Caco-2 (cell line): ENCODE data around the gene ABCG4. TPM values are rescaled to one million over a fixed set of nuclear protein-coding genes. Genes with fewer than 3 reads are reported as not detected.

ENCODE experiments used
- BruUV-seq: library from RNA; stranded (reverse); fragments of 400-500 nt; replicated peaks from 2 replicates; lab custom pipeline; 2021; lab: Mats Ljungman, UMichigan
- CTCF ChIA-PET: fragments of 300-600 bp; sonication (Branson Sonifier 250); formaldehyde crosslinking; loops from one replicate; lab custom pipeline; 2022; ENCODE audit warnings: antibody characterized with exemption; lab: Charles Lee
- POLR2A ChIA-PET: fragments of 300-600 bp; sonication (Branson Sonifier 250); formaldehyde crosslinking; loops from one replicate; lab custom pipeline; 2022; ENCODE audit warnings: antibody characterized with exemption; lab: Charles Lee
- DNase-seq, 2 experiments: peaks; one replicate each; pipeline versions ENCODE4 v3.0.0 to v3.0.0-alpha.2; 2020 to 2022
- H3K27me3 ChIP-seq: replicated peaks from 2 replicates; pipeline ENCODE4 v1.6.0; 2011; ENCODE audit warnings: low read length; ENCODE audit not compliant: control insufficient read depth, insufficient read depth
- H3K36me3 ChIP-seq: 2 replicates; pipeline ENCODE4 v1.5.1; 2011; ENCODE audit warnings: low read length; ENCODE audit not compliant: control insufficient read depth, insufficient read depth
- H3K4me1 ChIP-seq: fragments of 250-450 bp; sonication (Bioruptor Pico); 2 replicates; pipeline ENCODE4 v1.5.1; 2020; ENCODE audit warnings: mild to moderate bottlenecking
- H3K4me3 ChIP-seq: 2 replicates; pipeline ENCODE4 v1.5.1; 2011; ENCODE audit warnings: low read depth, mild to moderate bottlenecking, control low read depth, low read length
- H3K9me3 ChIP-seq: fragments of 250-450 bp; sonication (Bioruptor Pico); 2 replicates; pipeline ENCODE4 v1.5.1; 2020; ENCODE audit warnings: mild to moderate bottlenecking, moderate library complexity
- H3K27ac Mint-ChIP-seq: one replicate; pipeline ENCODE4 v1.8.0; 2022; ENCODE audit warnings: mixed read lengths; ENCODE audit not compliant: unreplicated experiment
- H3K27me3 Mint-ChIP-seq: one replicate; pipeline ENCODE4 v1.8.0; 2022; ENCODE audit warnings: mixed read lengths; ENCODE audit not compliant: insufficient read depth, unreplicated experiment
- H3K36me3 Mint-ChIP-seq: one replicate; pipeline ENCODE4 v1.8.0; 2022; ENCODE audit warnings: mild to moderate bottlenecking, mixed read lengths; ENCODE audit not compliant: insufficient read depth, unreplicated experiment
- H3K4me1 Mint-ChIP-seq: one replicate; pipeline ENCODE4 v1.8.0; 2022; ENCODE audit warnings: low read depth, mixed read lengths; ENCODE audit not compliant: unreplicated experiment
- H3K4me3 Mint-ChIP-seq: one replicate; pipeline ENCODE4 v1.8.0; 2022; ENCODE audit warnings: mild to moderate bottlenecking, moderate library complexity, mixed read lengths; ENCODE audit not compliant: unreplicated experiment
- H3K9me3 Mint-ChIP-seq: one replicate; pipeline ENCODE4 v1.8.0; 2022; ENCODE audit warnings: mixed read lengths; ENCODE audit not compliant: unreplicated experiment
- CTCF ChIP-seq, 2 experiments: fragments of 200-600 bp in 1 of 2; IDR thresholded peaks; 1 replicate in 1 of 2; 2 replicates in 1 of 2; pipeline versions ENCODE4 v1.5.1 to v1.8.0; 2011 to 2022; ENCODE audit warnings: antibody characterized with exemption in 1 of 2, control low read depth in 1 of 2, inconsistent platforms in 1 of 2, low read depth in 1 of 2, low read length in 1 of 2, mild to moderate bottlenecking in 1 of 2, moderate library complexity in 1 of 2; ENCODE audit not compliant: insufficient read depth in 1 of 2, severe bottlenecking in 1 of 2, unreplicated experiment in 1 of 2
- intact Hi-C: fragments of 100-400 bp; cut with micrococcal nuclease; formaldehyde crosslinking; loops from one replicate; pipeline ENCODE4 v1.10.0; 2022; ENCODE audit not compliant: unreplicated experiment
- total RNA-seq: library from RNA; stranded (reverse); gene quantifications from 2 replicates; pipeline ENCODE4 v1.2.3, GENCODE V29; 2022

ABCG4 gene
- total RNA-seq, 1 experiment from 2014 or later: 0.18 TPM

DNA sequence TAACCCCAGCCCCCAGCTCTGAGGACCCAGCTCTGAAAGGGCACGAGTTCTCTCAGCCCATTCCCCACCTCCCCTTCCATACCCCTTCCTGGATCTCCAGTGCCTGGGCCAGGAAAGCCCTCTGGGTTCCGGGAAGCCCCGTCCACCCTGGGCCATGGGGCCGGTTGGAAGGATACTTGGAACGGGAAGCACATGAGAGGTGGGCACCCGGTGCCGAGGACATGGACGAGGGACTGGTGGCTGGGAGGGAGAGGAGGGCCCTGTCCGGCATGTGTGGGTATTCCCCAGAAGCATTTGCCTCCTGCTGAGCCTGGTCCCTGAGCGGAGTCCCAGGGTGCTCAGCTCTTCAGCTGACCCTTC lies 32.6 kb upstream of the ABCG4 start:
- DNase-seq: no peak
- Histone ChIP-seq H3K36me3 (0 out of 2 replicates have a peak, but pooled peaks cover 2% of the 10 kb centered on the region), H3K27me3 (no peaks in the 10 kb centered on the region), H3K9me3 (no peaks in the 10 kb centered on the region), H3K4me3 (no peak overlapping the region), H3K4me1 (0 out of 2 replicates have a peak, but pooled peaks cover 4% of the 10 kb centered on the region)
- Mint-ChIP-seq H3K9me3 (no peaks in the 10 kb centered on the region), H3K27ac (no peak overlapping the region), H3K4me1 (peaks cover 10% of the 10 kb centered on the region), H3K27me3 (no peaks in the 10 kb centered on the region), H3K4me3 (no peak overlapping the region), H3K36me3 (peaks cover 18% of the 10 kb centered on the region)
- no peak for TF ChIP-seq CTCF (IDR thresholded peaks at IDR 0.05; ENCODE audit: insufficient read depth in 1 of 2, low read depth in 1 of 2, low read length in 1 of 2, severe bottlenecking in 1 of 2, unreplicated experiment in 1 of 2)
- ChIA-PET POLR2A (no interaction called here), CTCF (interaction anchor here (1.2 kb wide), 1 partner anchor 14 kb away, joined by 4 read pairs; no protein-coding TSS in a partner anchor)
- BruUV-seq: no TSS peak
- intact Hi-C loops: no loop called here

- H3K9me3 Mint-ChIP-seq: no peaks in the 10 kb centered on the region
- peaks cover 18% of the 10 kb centered on the region for H3K36me3 Mint-ChIP-seq
- Histone ChIP-seq H3K4me1 (0 out of 2 replicates have a peak, but pooled peaks cover 4% of the 10 kb centered on the region), H3K4me3 (no peak overlapping the region), H3K36me3 (0 out of 2 replicates have a peak, but pooled peaks cover 2% of the 10 kb centered on the region), H3K9me3 (no peaks in the 10 kb centered on the region), H3K27me3 (no peaks in the 10 kb centered on the region)
- peaks cover 10% of the 10 kb centered on the region for H3K4me1 Mint-ChIP-seq
- intact Hi-C loops: no loop called here
- no peak for TF ChIP-seq CTCF (IDR thresholded peaks at IDR 0.05; ENCODE audit: insufficient read depth in 1 of 2, low read depth in 1 of 2, low read length in 1 of 2, severe bottlenecking in 1 of 2, unreplicated experiment in 1 of 2)
- CTCF ChIA-PET: interaction anchor here (1.2 kb wide), 1 partner anchor 14 kb away, joined by 4 read pairs; no protein-coding TSS in a partner anchor
- no peaks in the 10 kb centered on the region for H3K27me3 Mint-ChIP-seq
- no TSS peak for BruUV-seq
- no peak overlapping the region for H3K4me3 Mint-ChIP-seq
- no peak overlapping the region for H3K27ac Mint-ChIP-seq
- POLR2A ChIA-PET: no interaction called here
- DNase-seq: no peak
Measured at GRCh38 chr11:119116601-119117000, 32.3 kb upstream of the ABCG4 start.

- Histone ChIP-seq H3K36me3 (no peaks in the 10 kb centered on the region), H3K27me3 (no peaks in the 10 kb centered on the region), H3K9me3 (no peaks in the 10 kb centered on the region), H3K4me1 (0 out of 2 replicates have a peak, but pooled peaks cover 4% of the 10 kb centered on the region), H3K4me3 (no peak overlapping the region)
- no peak overlapping the region for H3K4me3 Mint-ChIP-seq
- no peaks in the 10 kb centered on the region for H3K9me3 Mint-ChIP-seq
- no peaks in the 10 kb centered on the region for H3K27me3 Mint-ChIP-seq
- DNase-seq: no peak
- ChIA-PET POLR2A (no interaction called here), CTCF (no interaction called here)
- no peak for TF ChIP-seq CTCF (IDR thresholded peaks at IDR 0.05; ENCODE audit: insufficient read depth in 1 of 2, low read depth in 1 of 2, low read length in 1 of 2, severe bottlenecking in 1 of 2, unreplicated experiment in 1 of 2)
- no TSS peak for BruUV-seq
- H3K36me3 Mint-ChIP-seq: peaks cover 19% of the 10 kb centered on the region
- H3K4me1 Mint-ChIP-seq: peaks cover 11% of the 10 kb centered on the region
- no peak overlapping the region for H3K27ac Mint-ChIP-seq
- intact Hi-C loops: no loop called here
Measured at GRCh38 chr11:119117004-119117706, 31.7 kb upstream of the ABCG4 start.
